PC-3 (cell line): ENCODE results near the gene RNASEH2B. TPM values are rescaled to one million over a fixed set of nuclear protein-coding genes. Genes with fewer than 3 reads are reported as not detected.

Experiments used
- ATAC-seq: fragments of 200-7000 bp; cut with Tn5 transposase; 2 replicates; pipeline ENCODE4 v1.9.1; 2020; ENCODE audit warnings: mild to moderate bottlenecking, moderate library complexity
- BruUV-seq: library from RNA; stranded (reverse); fragments of 400-500 nt; replicated peaks from 2 replicates; lab custom pipeline; 2021; lab: Mats Ljungman, UMichigan
- CTCF ChIA-PET: fragments of 300-600 bp; sonication (Branson Sonifier 250); formaldehyde crosslinking; loops from one replicate; lab custom pipeline; 2022; ENCODE audit warnings: antibody characterized with exemption; lab: Charles Lee
- POLR2A ChIA-PET: fragments of 300-600 bp; sonication (Branson Sonifier 250); formaldehyde crosslinking; loops from one replicate; lab custom pipeline; 2022; ENCODE audit warnings: antibody characterized with exemption; ENCODE audit not compliant: unreplicated experiment; lab: Charles Lee
- DNase-seq: peaks from one replicate; pipeline ENCODE4 v3.0.0-alpha.2; 2015
- H2AFZ ChIP-seq: fragments of 300-600 bp; sonication (generic); 2 replicates; pipeline ENCODE4 v1.6.0; 2016; ENCODE audit warnings: antibody characterized with exemption, low read length
- H3F3A ChIP-seq: fragments of 300-600 bp; sonication (generic); one replicate; pipeline ENCODE4 v1.6.0; 2017; ENCODE audit warnings: antibody characterized with exemption, low read length, control low read depth, mild to moderate bottlenecking; ENCODE audit not compliant: unreplicated experiment
- H3K27ac ChIP-seq: fragments of 300-600 bp; sonication (generic); 2 replicates; pipeline ENCODE4 v1.5.1; 2016; ENCODE audit warnings: mild to moderate bottlenecking, low read length
- H3K27me3 ChIP-seq: fragments of 300-600 bp; sonication (generic); 2 replicates; pipeline ENCODE4 v1.6.1; 2016; ENCODE audit warnings: low read length, mixed read lengths
- H3K36me3 ChIP-seq: fragments of 300-600 bp; sonication (generic); 2 replicates; pipeline ENCODE4 v1.6.1; 2016; ENCODE audit warnings: low read depth, mixed run types, low read length, mixed read lengths
- H3K4me1 ChIP-seq: fragments of 300-600 bp; sonication (generic); 2 replicates; pipeline ENCODE4 v1.5.1; 2016; ENCODE audit warnings: low read length; ENCODE audit not compliant: insufficient read depth
- H3K4me2 ChIP-seq: fragments of 300-600 bp; sonication (generic); 2 replicates; pipeline ENCODE4 v1.6.0; 2016; ENCODE audit warnings: low read length
- H3K4me3 ChIP-seq: fragments of 300-600 bp; sonication (generic); 2 replicates; pipeline ENCODE4 v1.5.1; 2016; ENCODE audit warnings: mild to moderate bottlenecking, low read length, mixed read lengths
- H3K79me2 ChIP-seq: fragments of 300-600 bp; sonication (generic); 2 replicates; pipeline ENCODE4 v1.6.1; 2017; ENCODE audit warnings: low read length, mixed read lengths
- H3K9ac ChIP-seq: fragments of 300-600 bp; sonication (generic); 2 replicates; pipeline ENCODE4 v1.6.0; 2016; ENCODE audit warnings: mild to moderate bottlenecking, low read length
- H3K9me2 ChIP-seq: fragments of 300-600 bp; sonication (generic); replicated peaks from 2 replicates; pipeline ENCODE4 v1.6.1; 2016; ENCODE audit warnings: mixed run types, low read length, mixed read lengths
- H3K9me3 ChIP-seq: fragments of 300-600 bp; sonication (generic); 2 replicates; pipeline ENCODE4 v1.6.1; 2016; ENCODE audit warnings: low read length, mixed read lengths
- H4K20me1 ChIP-seq: fragments of 300-600 bp; sonication (generic); 2 replicates; pipeline ENCODE4 v1.6.1; 2016; ENCODE audit warnings: low read length, mixed read lengths
- CTCF ChIP-seq: fragments of 300-600 bp; sonication (generic); conservative IDR thresholded peaks from 2 replicates; pipeline ENCODE4 v1.5.1; 2017; ENCODE audit warnings: antibody characterized with exemption, low read depth, mild to moderate bottlenecking, low read length
- EZH2 ChIP-seq: fragments of 300-600 bp; sonication (generic); IDR thresholded peaks from one replicate; pipeline ENCODE4 v1.6.1; 2017; ENCODE audit warnings: antibody characterized with exemption, mild to moderate bottlenecking, low read length; ENCODE audit not compliant: unreplicated experiment
- EZH2phosphoT487 ChIP-seq: fragments of 300-600 bp; sonication (generic); IDR thresholded peaks from 2 replicates; pipeline ENCODE4 v1.6.1; 2018; ENCODE audit warnings: mild to moderate bottlenecking, antibody characterized with exemption, low read length, borderline replicate concordance
- intact Hi-C: fragments of 100-400 bp; cut with micrococcal nuclease; formaldehyde crosslinking; loops from 2 replicates; pipeline ENCODE4 v1.9.0; 2023
- total RNA-seq: library from RNA; depleted of rRNA; stranded (reverse); fragments of >200 nt; gene quantifications from 2 replicates; pipeline ENCODE4 v1.2.3, GENCODE V29; 2014

RNASEH2B gene
- total RNA-seq, 1 experiment from 2014 or later: 36.0 TPM

DNA sequence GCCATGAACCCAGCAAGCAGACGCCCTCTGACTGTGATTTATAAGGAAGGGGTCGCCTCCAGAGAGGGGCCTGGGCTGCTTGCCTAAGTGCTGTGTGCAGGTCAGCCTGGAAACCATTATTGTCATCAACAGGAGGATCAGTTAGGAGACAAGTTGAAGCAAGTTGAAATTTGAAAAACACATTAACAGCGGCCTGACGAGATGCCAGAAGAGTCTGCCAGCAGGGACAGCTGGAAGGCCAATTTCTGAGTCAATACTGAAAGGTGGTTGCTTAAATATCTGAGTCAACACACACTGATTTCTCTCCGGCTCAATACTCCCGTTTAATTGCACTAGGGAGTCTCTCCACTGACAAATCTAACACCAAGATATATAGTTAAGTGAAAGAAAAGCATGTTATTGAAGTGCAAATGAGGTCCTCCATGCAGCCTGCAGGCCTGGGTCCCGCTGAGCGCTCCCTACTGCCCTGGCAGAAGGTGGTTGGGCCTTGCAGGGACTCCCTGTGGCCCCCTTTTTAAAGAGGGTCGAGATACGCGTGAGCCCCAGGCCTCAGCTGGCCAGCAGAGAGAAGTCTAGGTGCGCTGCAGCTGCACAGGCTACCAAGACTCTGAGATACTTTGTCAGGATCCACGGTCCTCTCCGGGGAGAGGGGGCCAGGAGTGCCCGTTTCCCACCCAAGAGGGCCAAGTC is 91.1 kb downstream of the RNASEH2B start:
- H2AFZ ChIP-seq: no peak overlapping the region

DNA sequence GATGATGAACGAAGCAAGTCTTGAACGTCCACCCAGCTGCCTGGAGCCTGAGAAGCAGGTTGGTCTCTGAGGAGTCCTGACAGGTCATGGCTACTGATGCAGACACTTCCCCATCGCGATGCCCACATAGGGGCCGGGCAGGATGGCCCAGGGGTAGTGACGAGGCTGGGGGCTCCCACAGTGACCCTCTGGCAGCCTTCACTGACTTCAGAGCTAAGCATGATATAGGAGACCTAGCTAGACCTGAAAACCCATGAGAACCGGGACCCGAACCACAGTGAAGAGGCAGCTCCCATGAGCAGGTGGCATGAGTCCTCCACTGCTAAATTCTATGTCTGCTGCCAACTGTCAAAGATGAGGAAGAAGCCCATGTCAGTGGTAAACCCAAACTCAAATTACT is 91.7 kb downstream of the RNASEH2B start:
- TF ChIP-seq CTCF (no peak), EZH2phosphoT487 (no peak), EZH2 (no peak)
- Histone ChIP-seq H3K9me3 (no peaks in the 10 kb centered on the region), H3K79me2 (no peaks in the 10 kb centered on the region), H4K20me1 (no peaks in the 10 kb centered on the region), H3F3A (no peaks in the 10 kb centered on the region), H3K4me2 (no peak overlapping the region), H3K4me1 (no peaks in the 10 kb centered on the region), H3K9me2 (no peaks in the 10 kb centered on the region), H3K4me3 (no peak overlapping the region), H3K36me3 (no peaks in the 10 kb centered on the region), H2AFZ (no peak overlapping the region), H3K27me3 (no peaks in the 10 kb centered on the region), H3K9ac (no peak overlapping the region), H3K27ac (no peak overlapping the region)
- BruUV-seq: no TSS peak
- no peak for DNase-seq
- ChIA-PET POLR2A (no interaction called here), CTCF (no interaction called here)
- no peak for ATAC-seq
- intact Hi-C loops: no loop called here

More for the DNA sequence above, 91.1 kb downstream of the RNASEH2B start:
- H3K36me3 ChIP-seq: no peaks in the 10 kb centered on the region
- ChIA-PET CTCF (no interaction called here), POLR2A (no interaction called here)
- peak; percentile 24; the same call in 1 of the 2 replicates for ATAC-seq
- DNase-seq: peak; percentile 2
- H4K20me1 ChIP-seq: no peaks in the 10 kb centered on the region
- no peak overlapping the region for H3K4me3 ChIP-seq
- no peak overlapping the region for H3K4me2 ChIP-seq
- no TSS peak for BruUV-seq
- H3K4me1 ChIP-seq: no peaks in the 10 kb centered on the region
- intact Hi-C loops: no loop called here
- H3F3A ChIP-seq: no peaks in the 10 kb centered on the region
- no peaks in the 10 kb centered on the region for H3K9me3 ChIP-seq
- no peaks in the 10 kb centered on the region for H3K79me2 ChIP-seq
- no peak for TF ChIP-seq EZH2
- no peak for TF ChIP-seq CTCF
- no peak for TF ChIP-seq EZH2phosphoT487
- H3K9me2 ChIP-seq: no peaks in the 10 kb centered on the region
- no peaks in the 10 kb centered on the region for H3K27me3 ChIP-seq
- no peak overlapping the region for H3K27ac ChIP-seq
- H3K9ac ChIP-seq: no peak overlapping the region

- H3K27me3 ChIP-seq: no peaks in the 10 kb centered on the region
- no peaks in the 10 kb centered on the region for H3F3A ChIP-seq
- H2AFZ ChIP-seq: no peak overlapping the region
- no peaks in the 10 kb centered on the region for H3K4me1 ChIP-seq
- H3K36me3 ChIP-seq: no peaks in the 10 kb centered on the region
- no peak for ATAC-seq
- no peak overlapping the region for H3K27ac ChIP-seq
- no peaks in the 10 kb centered on the region for H4K20me1 ChIP-seq
- H3K4me2 ChIP-seq: no peak overlapping the region
- TF ChIP-seq EZH2phosphoT487 (no peak), CTCF (no peak), EZH2 (no peak)
- intact Hi-C loops: no loop called here
- H3K79me2 ChIP-seq: no peaks in the 10 kb centered on the region
- no peaks in the 10 kb centered on the region for H3K9me2 ChIP-seq
- H3K4me3 ChIP-seq: no peak overlapping the region
- ChIA-PET CTCF (no interaction called here), POLR2A (no interaction called here)
- no peak for DNase-seq
- H3K9ac ChIP-seq: no peak overlapping the region
- BruUV-seq: no TSS peak
- H3K9me3 ChIP-seq: no peaks in the 10 kb centered on the region
These were observed 93.1 kb downstream of the RNASEH2B start for GRCh38 chr13:51002736-51003135.
